ENCODE measurements around the gene SRL.
"Not testable (repeated sequence)": the region's sequence is repeated elsewhere in the genome, so short reads cannot be mapped to it uniquely, and the experiment has no call there.

DNA sequence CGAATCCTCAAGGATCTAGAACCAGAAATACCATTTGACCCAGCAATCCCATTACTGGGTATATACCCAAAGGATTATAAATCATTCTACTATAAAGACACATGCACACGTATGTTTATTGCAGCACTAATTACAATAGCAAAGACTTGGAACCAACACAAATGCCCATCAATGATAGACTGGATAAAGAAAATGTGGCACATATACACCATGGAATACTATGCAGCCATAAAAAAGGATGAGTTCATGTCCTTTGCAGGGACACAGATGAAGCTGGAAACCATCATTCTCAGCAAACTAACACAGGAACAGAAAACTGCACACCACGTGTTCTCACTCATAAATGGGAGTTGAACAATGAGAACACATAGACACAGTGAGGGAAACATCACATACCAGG, 85.4 kb downstream of the SRL start:
- not testable (repeated sequence) for TF ChIP-seq POLR2A (IDR thresholded peaks at IDR 0.05; ENCODE audit: low read length); GATA1 (IDR thresholded peaks at IDR 0.05; ENCODE audit: low read depth, low read length)

All from erythroblast (primary cell).